NCI-H1417 treated with DMSO at 0.1 percent for 48 hours (cell line): ENCODE data around the gene TMEM100.

Experiments
- DNase-seq: peaks from one replicate; lab custom pipeline; 2025; lab: John Stamatoyannopoulos, UW

Gene TMEM100

GRCh38 chr17:55717898-55718735, 4.5 kb downstream of the TMEM100 start:
- no peak for DNase-seq

- DNase-seq = no peak
Observed at GRCh38 chr17:55717432-55717831, 5.2 kb downstream of the TMEM100 start.

DNA sequence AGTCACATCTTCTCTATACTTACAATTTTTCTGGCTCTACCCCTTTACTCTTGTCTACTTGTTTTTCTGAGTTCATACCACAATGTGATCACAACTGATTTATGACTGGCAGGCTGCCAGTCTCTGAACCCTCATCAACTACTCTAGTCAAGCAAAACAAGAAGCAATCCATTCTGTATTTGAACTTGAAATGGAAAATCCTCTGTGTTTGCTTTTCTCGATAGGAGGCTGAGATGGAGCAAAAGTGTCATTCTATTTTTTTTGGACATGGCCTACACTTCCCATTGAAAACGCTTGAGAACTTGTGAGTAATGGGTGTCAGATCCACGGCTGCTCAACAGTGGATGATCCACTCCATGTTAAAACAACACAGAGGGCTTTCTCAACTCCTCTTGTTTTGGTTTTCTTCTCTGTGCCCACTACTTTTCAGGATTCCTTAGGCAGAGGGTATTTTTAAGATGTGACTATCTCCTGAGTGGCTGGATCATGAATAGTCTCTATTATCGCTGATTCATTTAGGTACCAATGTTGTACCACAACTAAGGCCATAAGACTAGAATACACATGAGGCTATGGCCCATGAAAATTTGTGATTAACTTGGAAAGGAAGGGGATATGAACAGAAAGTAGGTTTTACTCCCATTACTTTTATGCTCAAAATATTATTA, 11.7 kb downstream of the TMEM100 start:
- no peak for DNase-seq

GRCh38 chr17:55710410-55710809, 12.3 kb downstream of the TMEM100 start:
- no peak for DNase-seq

DNA sequence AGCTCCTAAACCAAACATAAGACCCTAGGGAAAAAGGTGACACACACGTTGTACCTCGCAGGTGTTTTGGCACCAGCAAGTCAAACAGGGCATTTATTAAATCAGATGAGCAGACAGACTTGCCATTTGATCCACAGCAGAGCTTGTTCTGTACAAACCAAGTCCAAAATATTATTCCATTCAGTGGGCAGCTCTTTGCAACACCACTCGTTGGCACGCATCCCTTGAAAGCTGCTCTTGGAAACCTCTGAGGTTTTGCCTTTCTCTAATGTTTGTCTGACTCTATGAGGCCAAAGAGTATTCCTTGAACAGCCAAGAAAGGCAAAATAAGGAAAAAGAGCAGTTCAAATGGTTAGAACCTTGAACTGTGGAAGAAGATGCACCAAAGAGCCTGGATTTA, 12.7 kb downstream of the TMEM100 start:
- no peak for DNase-seq

DNA sequence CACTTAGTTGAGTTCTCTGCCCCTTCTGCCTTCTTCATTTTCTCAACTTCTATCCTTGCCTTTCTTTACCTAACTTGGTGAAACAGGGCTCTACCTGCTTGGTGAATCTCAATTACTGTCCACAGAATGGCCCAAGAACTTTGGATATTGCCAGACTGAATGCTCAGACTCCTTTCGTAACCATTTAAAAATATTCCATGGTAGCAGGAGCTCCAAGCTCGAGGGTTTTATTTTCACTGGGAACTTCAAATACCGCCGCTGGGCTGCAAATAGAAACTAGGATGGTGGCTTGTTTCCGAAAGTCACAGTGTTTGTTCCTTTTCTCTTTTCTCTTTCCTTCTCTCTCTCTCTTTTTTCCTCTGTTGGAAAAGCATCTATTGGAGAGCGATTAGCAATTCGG, 13.2 kb downstream of the TMEM100 start:
- no peak for DNase-seq

GRCh38 chr17:55708175-55708974, 14.3 kb downstream of the TMEM100 start:
- DNase-seq = no peak

- no peak for DNase-seq
Observed at GRCh38 chr17:55706808-55707773, 15.6 kb downstream of the TMEM100 start.

GRCh38 chr17:55705847-55706246, 16.8 kb downstream of the TMEM100 start:
- DNase-seq = no peak

DNA sequence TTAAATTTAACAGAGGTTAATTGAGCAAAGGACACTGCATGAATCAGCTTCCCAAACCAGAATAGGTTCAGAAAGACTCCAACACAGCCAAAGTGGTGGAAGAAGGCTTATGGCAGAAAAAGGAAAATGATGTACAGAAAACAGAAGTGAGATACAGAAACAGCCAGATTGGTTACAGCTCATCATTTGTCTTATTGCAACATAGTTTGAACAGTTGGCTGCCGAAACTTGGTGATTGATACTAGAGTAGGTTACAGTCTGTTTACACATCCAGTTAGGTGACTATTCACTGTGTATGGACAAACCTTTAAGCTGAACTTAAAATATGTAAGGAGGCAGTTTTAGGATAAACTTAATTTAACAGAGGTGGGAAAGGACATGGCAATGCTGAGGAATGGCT, 18.3 kb downstream of the TMEM100 start:
- DNase-seq = no peak

DNA sequence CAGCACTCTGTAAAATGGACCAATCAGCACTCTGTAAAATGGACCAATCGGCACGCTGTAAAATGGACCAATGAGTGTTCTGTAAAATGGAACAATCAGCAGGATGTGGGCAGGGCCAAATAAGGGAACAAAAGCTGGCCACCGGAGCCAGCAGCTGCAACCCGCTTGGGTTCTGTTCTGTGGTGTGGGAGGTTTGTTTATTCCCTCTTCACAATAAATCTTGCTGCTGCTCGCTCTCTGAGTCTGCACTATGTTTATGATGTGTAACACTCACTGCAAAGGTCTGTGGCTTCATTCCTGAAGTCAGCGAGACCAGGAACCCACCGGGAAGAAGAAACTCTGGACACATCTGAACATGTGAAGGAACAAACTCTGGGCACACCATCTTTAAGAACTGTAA, 20.5 kb downstream of the TMEM100 start:
- no peak for DNase-seq

- no peak for DNase-seq
Observed at GRCh38 chr17:55699181-55699860, 23.3 kb downstream of the TMEM100 start.

DNA sequence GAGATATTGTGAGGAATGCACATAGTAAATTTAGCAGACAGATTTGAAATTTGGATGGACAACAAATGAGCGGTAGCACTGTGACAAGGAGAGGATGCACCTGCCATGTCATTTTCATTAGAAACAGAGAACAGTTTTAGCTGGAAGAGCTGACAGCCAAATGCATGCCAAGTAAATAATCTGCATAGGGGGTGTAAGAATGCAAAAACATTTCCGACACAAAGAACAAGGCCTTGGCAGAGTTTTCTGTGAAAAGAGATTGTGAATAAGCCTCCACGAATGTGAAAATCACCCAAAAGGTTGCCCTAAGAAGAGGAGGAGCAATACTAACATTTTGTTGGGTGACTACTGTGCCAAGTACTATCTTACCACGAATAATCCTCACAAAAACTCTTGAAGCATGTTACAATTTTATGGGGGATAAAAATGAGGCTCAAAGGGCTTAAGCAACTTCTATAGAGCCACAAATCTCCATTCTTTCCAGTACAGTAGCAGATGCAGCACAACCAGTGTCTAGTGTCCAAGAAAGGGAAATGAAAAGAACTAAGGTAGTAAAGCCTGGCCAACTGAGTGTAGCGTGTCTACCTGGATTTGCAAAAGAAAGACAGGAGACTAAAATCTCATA, 28.3 kb downstream of the TMEM100 start:
- no peak for DNase-seq

GRCh38 chr17:55693254-55694216, 29.1 kb downstream of the TMEM100 start:
- no peak for DNase-seq

- DNase-seq = no peak
Observed at GRCh38 chr17:55692276-55692675, 30.4 kb downstream of the TMEM100 start.

GRCh38 chr17:55691666-55692065, 31.0 kb downstream of the TMEM100 start:
- DNase-seq = no peak

DNA sequence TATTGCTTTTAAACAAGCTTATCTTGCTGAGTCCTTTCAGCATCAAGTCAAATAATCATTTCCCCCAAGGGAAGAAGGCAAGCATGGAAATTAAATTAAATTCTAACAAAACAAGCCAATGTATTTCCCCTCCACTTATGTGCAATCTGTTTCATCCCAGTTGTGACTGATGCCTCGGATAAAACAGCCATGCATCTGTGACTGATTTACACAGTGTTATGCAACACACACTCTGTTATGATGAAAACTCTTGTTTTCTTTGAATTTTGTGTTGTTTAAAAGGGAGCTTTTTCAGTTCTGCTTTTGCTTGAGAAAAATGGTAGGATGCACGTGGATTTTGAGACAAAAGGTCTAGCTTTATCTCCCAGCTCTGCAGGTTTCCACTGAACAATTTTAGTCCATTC, 32.6 kb downstream of the TMEM100 start:
- DNase-seq = no peak

DNA sequence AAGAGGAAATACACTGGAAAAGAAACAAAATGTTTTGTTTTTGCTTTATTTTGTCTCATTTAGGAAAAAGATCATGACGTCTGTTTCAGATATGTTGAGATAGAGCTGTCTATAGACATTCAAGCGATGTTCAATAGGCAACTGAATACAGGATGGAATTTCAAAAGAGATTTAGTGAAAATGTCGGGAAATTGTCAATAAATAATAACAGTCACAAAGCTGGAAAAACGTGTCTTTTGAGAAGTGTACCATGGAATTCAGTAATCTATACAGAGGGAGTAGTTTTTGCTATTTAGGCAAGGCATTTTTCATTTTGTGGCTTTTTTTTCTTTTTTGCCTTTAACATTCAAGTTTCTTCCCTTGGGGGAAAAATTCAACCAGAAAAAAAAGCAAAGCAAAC, 33.0 kb downstream of the TMEM100 start:
- DNase-seq = no peak

- no peak for DNase-seq
Observed at GRCh38 chr17:55688057-55688456, 34.6 kb downstream of the TMEM100 start.
